ENCODE results near the gene UGGT2. TPM values are rescaled to one million over a fixed set of nuclear protein-coding genes. Genes with fewer than 3 reads are reported as not detected.
"Not testable (repeated sequence)": the region's sequence is repeated elsewhere in the genome, so short reads cannot be mapped to it uniquely, and the experiment has no call there.

UGGT2 gene
- total and polyA plus RNA-seq, 7 donors = 2.1 to 7.2 (median 4.3) TPM

- H3K36me3 ChIP-seq (ENCODE audit: insufficient read depth in 1 of 2, low read depth in 1 of 2) = peaks cover 3 to 32% of the 10 kb centered on the region in 2 donors
- TF ChIP-seq CTCF (IDR thresholded peaks at IDR 0.05) = no peak
- WGBS, 3 donors = 91 to 98% (median 91%) methylated on average over 2 of the region's 2 CpGs
Observed at GRCh38 chr13:95797016-95797415, 256.2 kb downstream of the UGGT2 start.

GRCh38 chr13:95793781-95794180 lies 259.4 kb downstream of the UGGT2 start:
- H3K4me1 ChIP-seq = no peaks in the 10 kb centered on the region
- no peaks in the 10 kb centered on the region for H3K9me3 ChIP-seq
- ATAC-seq (no peak), DNase-seq (no peak)
- no peak for TF ChIP-seq CTCF (IDR thresholded peaks at IDR 0.05)
- intact Hi-C loops (cut with DNase I) = no loop called here
- WGBS, 3 donors = 81 to 91% (median 86%) methylated on average over 3 of the region's 3 CpGs
- H3K27me3 ChIP-seq (ENCODE audit: insufficient read depth in 3 of 3, low read length in 2 of 3) = no peaks in the 10 kb centered on the region
- H3K36me3 ChIP-seq (ENCODE audit: insufficient read depth in 1 of 2, low read depth in 1 of 2) = peaks cover 3 to 63% of the 10 kb centered on the region in 2 donors
- no peak overlapping the region for H3K27ac ChIP-seq
- no peak overlapping the region for H3K4me3 ChIP-seq

More at GRCh38 chr13:95797016-95797415, 256.2 kb downstream of the UGGT2 start:
- no peaks in the 10 kb centered on the region for H3K27me3 ChIP-seq (ENCODE audit: insufficient read depth in 3 of 3, low read length in 2 of 3)
- H3K4me3 ChIP-seq = no peak overlapping the region
- no peak for DNase-seq
- no peak for ATAC-seq
- intact Hi-C loops (cut with DNase I) = no loop called here
- no peaks in the 10 kb centered on the region for H3K4me1 ChIP-seq
- H3K27ac ChIP-seq = no peak overlapping the region
- H3K9me3 ChIP-seq = no peaks in the 10 kb centered on the region

GRCh38 chr13:95793018-95793555 lies 260.1 kb downstream of the UGGT2 start:
- Histone ChIP-seq H3K27ac (no peak overlapping the region), H3K9me3 (no peaks in the 10 kb centered on the region), H3K36me3 (ENCODE audit: insufficient read depth in 1 of 2, low read depth in 1 of 2) (peaks cover 5 to 70% of the 10 kb centered on the region in 2 donors), H3K27me3 (ENCODE audit: insufficient read depth in 3 of 3, low read length in 2 of 3) (no peaks in the 10 kb centered on the region), H3K4me1 (no peaks in the 10 kb centered on the region), H3K4me3 (no peak overlapping the region)
- no peak for TF ChIP-seq CTCF (IDR thresholded peaks at IDR 0.05)
- ATAC-seq (no peak), DNase-seq (no peak)
- intact Hi-C loops (cut with DNase I) = no loop called here
- 57 to 68% (median 62%) methylated on average over 3 of the region's 3 CpGs for WGBS, 3 donors

GRCh38 chr13:95791084-95791722 lies 262.0 kb downstream of the UGGT2 start:
- ATAC-seq (no peak), DNase-seq (no peak)
- 81 to 82% (median 82%) methylated on average over 7 of the region's 7 CpGs for WGBS, 3 donors
- H3K4me3 ChIP-seq = no peak overlapping the region
- H3K4me1 ChIP-seq = no peaks in the 10 kb centered on the region
- H3K27me3 ChIP-seq (ENCODE audit: insufficient read depth in 3 of 3, low read length in 2 of 3) = no peaks in the 10 kb centered on the region
- H3K27ac ChIP-seq = no peak overlapping the region
- TF ChIP-seq CTCF (IDR thresholded peaks at IDR 0.05) = no peak
- H3K9me3 ChIP-seq = no peaks in the 10 kb centered on the region
- H3K36me3 ChIP-seq (ENCODE audit: insufficient read depth in 1 of 2, low read depth in 1 of 2) = peaks cover 6 to 86% of the 10 kb centered on the region in 2 donors
- intact Hi-C loops (cut with DNase I) = no loop called here

GRCh38 chr13:95789315-95789714 lies 263.9 kb downstream of the UGGT2 start:
- H3K27ac ChIP-seq; H3K27me3 ChIP-seq (ENCODE audit: insufficient read depth in 3 of 3, low read length in 2 of 3); H3K4me1 ChIP-seq; intact Hi-C loops (cut with DNase I); H3K4me3 ChIP-seq; ATAC-seq; DNase-seq; H3K9me3 ChIP-seq: not testable (repeated sequence)
- peaks cover 8 to 78% of the 10 kb centered on the region in 2 donors for H3K36me3 ChIP-seq (ENCODE audit: insufficient read depth in 1 of 2, low read depth in 1 of 2)

Measured in psoas muscle (tissue), 8 donors.